SK-N-SH (cell line): ENCODE results near the gene PRRC2B.

Source experiments
- ELF1 ChIP-seq: IDR thresholded peaks from 2 replicates; pipeline ENCODE4 v1.4.0; 2012
- EP300 ChIP-seq, 2 experiments: IDR thresholded peaks; 2 replicates each; pipeline versions ENCODE4 v1.4.0 to v1.6.1; 2012; ENCODE audit warnings: borderline replicate concordance in 1 of 2, low read depth in 1 of 2, low read length in 1 of 2
- SMC3 ChIP-seq: IDR thresholded peaks from 2 replicates; pipeline ENCODE4 v1.6.1; 2012; ENCODE audit warnings: low read depth, low read length, improper control_type of control experiment
- TAF1 ChIP-seq: IDR thresholded peaks from 2 replicates; pipeline ENCODE4 v1.6.1; 2012; ENCODE audit warnings: low read depth, mild to moderate bottlenecking, low read length, moderate library complexity, borderline replicate concordance
- TF ChIP-seq, protein P1 (sequence below): fragments of 200-600 bp; sonication (generic); IDR thresholded peaks from 2 replicates; pipeline ENCODE4 v1.6.1; 2017; ENCODE audit warnings: antibody characterized with exemption, mild to moderate bottlenecking, moderate library complexity

- TF ChIP-seq, protein P1, sequence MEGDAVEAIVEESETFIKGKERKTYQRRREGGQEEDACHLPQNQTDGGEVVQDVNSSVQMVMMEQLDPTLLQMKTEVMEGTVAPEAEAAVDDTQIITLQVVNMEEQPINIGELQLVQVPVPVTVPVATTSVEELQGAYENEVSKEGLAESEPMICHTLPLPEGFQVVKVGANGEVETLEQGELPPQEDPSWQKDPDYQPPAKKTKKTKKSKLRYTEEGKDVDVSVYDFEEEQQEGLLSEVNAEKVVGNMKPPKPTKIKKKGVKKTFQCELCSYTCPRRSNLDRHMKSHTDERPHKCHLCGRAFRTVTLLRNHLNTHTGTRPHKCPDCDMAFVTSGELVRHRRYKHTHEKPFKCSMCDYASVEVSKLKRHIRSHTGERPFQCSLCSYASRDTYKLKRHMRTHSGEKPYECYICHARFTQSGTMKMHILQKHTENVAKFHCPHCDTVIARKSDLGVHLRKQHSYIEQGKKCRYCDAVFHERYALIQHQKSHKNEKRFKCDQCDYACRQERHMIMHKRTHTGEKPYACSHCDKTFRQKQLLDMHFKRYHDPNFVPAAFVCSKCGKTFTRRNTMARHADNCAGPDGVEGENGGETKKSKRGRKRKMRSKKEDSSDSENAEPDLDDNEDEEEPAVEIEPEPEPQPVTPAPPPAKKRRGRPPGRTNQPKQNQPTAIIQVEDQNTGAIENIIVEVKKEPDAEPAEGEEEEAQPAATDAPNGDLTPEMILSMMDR: no peak
- TF ChIP-seq ELF1: no peak
- TF ChIP-seq SMC3: no peak
- TF ChIP-seq TAF1: no peak
- no peak for TF ChIP-seq EP300 (IDR thresholded peaks at IDR 0.05; ENCODE audit: borderline replicate concordance in 1 of 2, low read depth in 1 of 2, low read length in 1 of 2)
Observed at GRCh38 chr9:131399972-131400371, 6.1 kb downstream of the PRRC2B start.
